Spleen (tissue), 7 donors: Measurements from ENCODE around the gene JCAD.

ENCODE experiments used
- CTCF ChIP-seq, 11 experiments: fragments of 200-600 bp in 7 of 11; fragments of 450-650 bp in 4 of 11; sonication (generic) in 4 of 11; IDR thresholded peaks in 8 of 11; conservative IDR thresholded peaks in 3 of 11; 1 replicate in 7 of 11; 2 replicates in 4 of 11; pipeline versions ENCODE4 v1.4.0 to v1.8.0; 2016 to 2021; ENCODE audit warnings: antibody characterized with exemption in 11 of 11, inconsistent platforms in 4 of 11, mild to moderate bottlenecking in 1 of 11
- POLR2A ChIP-seq, 3 donors: fragments of 450-650 bp; IDR thresholded peaks; one replicate each; pipeline ENCODE4 v1.5.1; 2017; ENCODE audit warnings: antibody characterized with exemption in 3 of 3, mild to moderate bottlenecking in 1 of 3
- donor health status: DM: no; HTN: no; CAD: no; lungs with moderate emphysema.
- donor health status: DM: no; HTN: no; CAD: no.
- donor health status: DM: no; HTN: no; CAD: no.

- no peak for TF ChIP-seq CTCF (IDR thresholded peaks at IDR 0.05 in 8 of 11, conservative IDR thresholded peaks at IDR 0.05 in 3 of 11)
- TF ChIP-seq POLR2A (IDR thresholded peaks at IDR 0.05): no peak
These were observed 71.9 kb downstream of the JCAD start for GRCh38 chr10:29987471-29987870.
